GM18861 (cell line): Measurements from ENCODE around the gene PACRG.

Source experiments
- ATAC-seq: cut with Tn5 transposase; IDR thresholded peaks from one replicate; pipeline ENCODE4 v1.9.1; 2021; ENCODE audit not compliant: unreplicated experiment

Gene PACRG

GRCh38 chr6:163341224-163342061 is 613.7 kb downstream of the PACRG start:
- no peak for ATAC-seq

GRCh38 chr6:163342571-163343539 is 615.1 kb downstream of the PACRG start:
- ATAC-seq: no peak

GRCh38 chr6:163343609-163344008 is 615.8 kb downstream of the PACRG start:
- no peak for ATAC-seq

- ATAC-seq: no peak
Measured at GRCh38 chr6:163344411-163344810, 616.6 kb downstream of the PACRG start.

GRCh38 chr6:163345931-163346330 is 618.2 kb downstream of the PACRG start:
- no peak for ATAC-seq

GRCh38 chr6:163346497-163346961 is 618.8 kb downstream of the PACRG start:
- ATAC-seq: no peak

GRCh38 chr6:163347021-163347446 is 619.3 kb downstream of the PACRG start:
- ATAC-seq: no peak

- no peak for ATAC-seq
Measured at GRCh38 chr6:163348789-163349680, 621.3 kb downstream of the PACRG start.

- no peak for ATAC-seq
Measured at GRCh38 chr6:163349696-163350095, 621.9 kb downstream of the PACRG start.

- no peak for ATAC-seq
Measured at GRCh38 chr6:163351013-163351412, 623.2 kb downstream of the PACRG start.

GRCh38 chr6:163352011-163352685 is 624.4 kb downstream of the PACRG start:
- ATAC-seq: no peak

GRCh38 chr6:163352966-163353365 is 625.2 kb downstream of the PACRG start:
- ATAC-seq: no peak

- ATAC-seq: no peak
Measured at GRCh38 chr6:163354085-163354484, 626.3 kb downstream of the PACRG start.

GRCh38 chr6:163354761-163355425 is 627.1 kb downstream of the PACRG start:
- ATAC-seq: peak; percentile 68

- peak; percentile 12 for ATAC-seq
Measured at GRCh38 chr6:163355426-163355991, 627.7 kb downstream of the PACRG start.

- ATAC-seq: no peak
Measured at GRCh38 chr6:163356324-163356723, 628.5 kb downstream of the PACRG start.

GRCh38 chr6:163356743-163357142 is 629.0 kb downstream of the PACRG start:
- no peak for ATAC-seq

- ATAC-seq: no peak
Measured at GRCh38 chr6:163364641-163365040, 636.9 kb downstream of the PACRG start.
